Measurements from ENCODE around the gene ATG16L2. TPM values are rescaled to one million over a fixed set of nuclear protein-coding genes. Genes with fewer than 3 reads are reported as not detected.

ATG16L2 gene
- total and polyA plus RNA-seq, 3 donors from 2014 or later, result 16.2 to 39.5 (median 33.8) TPM

GRCh38 chr11:72815110-72815618, 953 bp downstream of the ATG16L2 start:
- Histone ChIP-seq H3K9me3 (no peaks in the 10 kb centered on the region), H3K4me3 (peak overlapping the region; percentile 80 to 95), H3K36me3 (ENCODE audit: low read depth, missing control alignments) (no peaks in the 10 kb centered on the region), H3K27ac (peak overlapping the region in 1 of 2 donors; percentile 95), H3K27me3 (no peaks in the 10 kb centered on the region), H3K4me1 (peaks cover 21% of the 10 kb centered on the region)
- TF ChIP-seq CTCF (IDR thresholded peaks at IDR 0.05), result no peak
- no peak for TF ChIP-seq POLR2A (IDR thresholded peaks at IDR 0.05)
- no peak for DNase-seq
- intact Hi-C loops (cut with DNase I; ENCODE audit: low total_unique reads), result no loop called here
- 12 to 17% methylated on average over 5 to 13 of the region's 13 CpGs for WGBS, 2 donors

DNA sequence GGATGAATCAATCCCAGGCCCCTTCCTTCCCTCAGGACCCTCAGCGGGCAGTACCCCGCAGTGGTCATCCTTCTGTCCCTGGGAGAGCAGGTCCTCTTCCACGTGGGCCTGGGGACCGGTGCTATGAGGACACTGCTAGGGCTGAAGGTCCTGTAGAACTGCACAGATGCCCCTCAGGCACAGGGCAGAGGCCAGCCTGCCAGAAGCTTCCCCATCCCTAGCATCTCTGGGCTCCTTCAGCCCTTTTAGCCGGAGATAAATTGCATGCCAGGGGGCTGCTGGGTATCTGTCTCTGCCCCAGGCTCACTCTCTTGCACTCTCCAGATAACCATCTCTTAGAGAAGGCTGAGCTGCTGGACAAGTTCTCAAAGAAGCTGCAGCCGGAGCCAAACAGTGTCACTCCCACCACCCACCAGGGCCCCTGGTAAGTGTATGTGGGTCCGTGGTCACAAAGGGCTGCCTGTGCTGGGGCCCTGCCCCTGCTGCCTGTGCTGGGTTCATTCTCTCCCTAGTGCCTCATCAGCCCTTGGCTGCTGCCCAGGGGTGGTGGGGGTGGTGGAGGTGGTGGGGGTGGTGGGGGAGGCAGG, 2.3 kb downstream of the ATG16L2 start:
- intact Hi-C loops (cut with DNase I; ENCODE audit: low total_unique reads), result no loop called here
- 46 to 82% methylated on average over 3 to 7 of the region's 7 CpGs for WGBS, 2 donors
- TF ChIP-seq CTCF (IDR thresholded peaks at IDR 0.05) (no peak), POLR2A (IDR thresholded peaks at IDR 0.05) (no peak)
- H3K4me3 ChIP-seq, result no peak overlapping the region
- H3K4me1 ChIP-seq, result peaks cover 27% of the 10 kb centered on the region
- no peaks in the 10 kb centered on the region for H3K27me3 ChIP-seq
- no peak for DNase-seq
- H3K36me3 ChIP-seq (ENCODE audit: low read depth, missing control alignments), result no peaks in the 10 kb centered on the region
- H3K27ac ChIP-seq, result no peak overlapping the region
- no peaks in the 10 kb centered on the region for H3K9me3 ChIP-seq

DNA sequence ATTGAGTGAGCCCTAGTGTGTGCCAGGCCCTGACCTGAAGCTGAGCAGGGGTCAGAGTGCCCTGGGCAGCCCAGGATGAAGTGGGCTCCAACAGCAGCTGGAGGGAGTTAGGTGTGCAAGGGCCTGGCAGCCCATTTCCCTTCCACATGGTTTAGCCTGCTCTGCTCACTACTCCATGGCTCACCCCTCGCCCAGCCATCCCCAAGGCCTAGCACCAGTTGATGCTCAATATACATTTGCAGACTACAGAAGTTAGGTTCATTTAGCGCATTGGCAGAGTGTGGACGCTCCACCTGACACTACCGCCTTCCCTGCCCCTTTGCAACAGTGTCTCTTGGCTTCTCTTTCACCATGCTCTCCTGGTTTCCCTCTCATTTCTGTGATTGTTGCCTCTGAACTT, 3.8 kb downstream of the ATG16L2 start:
- intact Hi-C loops (cut with DNase I; ENCODE audit: low total_unique reads), result no loop called here
- H3K4me3 ChIP-seq, result no peak overlapping the region
- H3K27ac ChIP-seq, result no peak overlapping the region
- WGBS, 2 donors, result 93 to 96% methylated on average over 4 of the region's 4 CpGs
- peaks cover 28% of the 10 kb centered on the region for H3K4me1 ChIP-seq
- H3K9me3 ChIP-seq, result no peaks in the 10 kb centered on the region
- no peak for DNase-seq
- H3K27me3 ChIP-seq, result no peaks in the 10 kb centered on the region
- TF ChIP-seq POLR2A (IDR thresholded peaks at IDR 0.05) (no peak), CTCF (IDR thresholded peaks at IDR 0.05) (no peak)
- H3K36me3 ChIP-seq (ENCODE audit: low read depth, missing control alignments), result no peaks in the 10 kb centered on the region

DNA sequence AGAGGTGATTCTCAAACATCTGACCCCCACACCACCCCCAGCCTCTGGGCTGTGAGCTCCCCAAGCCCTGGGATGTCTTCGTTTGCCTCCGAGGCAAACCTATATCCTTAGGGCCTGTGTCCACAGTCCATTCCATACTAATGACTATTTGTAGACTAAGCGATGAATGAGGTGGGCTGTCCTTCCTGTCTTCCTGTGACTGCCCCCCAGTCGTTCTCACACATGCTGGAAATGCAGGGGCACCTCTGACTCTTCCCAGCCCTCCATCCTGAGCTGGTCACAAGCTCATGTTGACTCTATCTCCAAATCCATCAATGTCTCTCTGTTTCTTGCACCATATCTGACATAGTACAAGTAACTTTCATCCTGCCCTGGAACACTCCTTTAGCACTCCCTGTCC, 4.8 kb downstream of the ATG16L2 start:
- no peaks in the 10 kb centered on the region for H3K36me3 ChIP-seq (ENCODE audit: low read depth, missing control alignments)
- no peak overlapping the region for H3K27ac ChIP-seq
- intact Hi-C loops (cut with DNase I; ENCODE audit: low total_unique reads), result no loop called here
- no peaks in the 10 kb centered on the region for H3K9me3 ChIP-seq
- 87 to 90% methylated on average over 4 of the region's 4 CpGs for WGBS, 2 donors
- no peak for DNase-seq
- H3K27me3 ChIP-seq, result no peaks in the 10 kb centered on the region
- H3K4me3 ChIP-seq, result no peak overlapping the region
- H3K4me1 ChIP-seq, result peaks cover 22% of the 10 kb centered on the region
- TF ChIP-seq POLR2A (IDR thresholded peaks at IDR 0.05) (no peak), CTCF (IDR thresholded peaks at IDR 0.05) (no peak)
